GM18951 (cell line): Measurements from ENCODE around the gene EIF4EBP2.

Experiments used
- POLR2A ChIP-seq: IDR thresholded peaks from 4 replicates; pipeline ENCODE4 v1.6.1; 2011; ENCODE audit warnings: mild to moderate bottlenecking; ENCODE audit not compliant: insufficient read length, insufficient read depth; ENCODE audit errors: extremely low read depth
- in situ Hi-C: fragments of 300-500 bp; cut with MboI; formaldehyde crosslinking; loops from one replicate; pipeline ENCODE4 v1.12.0; 2022; ENCODE audit warnings: low sequenced_read_pairs, mixed read lengths, inconsistent platforms; ENCODE audit not compliant: unreplicated experiment

Gene EIF4EBP2

DNA sequence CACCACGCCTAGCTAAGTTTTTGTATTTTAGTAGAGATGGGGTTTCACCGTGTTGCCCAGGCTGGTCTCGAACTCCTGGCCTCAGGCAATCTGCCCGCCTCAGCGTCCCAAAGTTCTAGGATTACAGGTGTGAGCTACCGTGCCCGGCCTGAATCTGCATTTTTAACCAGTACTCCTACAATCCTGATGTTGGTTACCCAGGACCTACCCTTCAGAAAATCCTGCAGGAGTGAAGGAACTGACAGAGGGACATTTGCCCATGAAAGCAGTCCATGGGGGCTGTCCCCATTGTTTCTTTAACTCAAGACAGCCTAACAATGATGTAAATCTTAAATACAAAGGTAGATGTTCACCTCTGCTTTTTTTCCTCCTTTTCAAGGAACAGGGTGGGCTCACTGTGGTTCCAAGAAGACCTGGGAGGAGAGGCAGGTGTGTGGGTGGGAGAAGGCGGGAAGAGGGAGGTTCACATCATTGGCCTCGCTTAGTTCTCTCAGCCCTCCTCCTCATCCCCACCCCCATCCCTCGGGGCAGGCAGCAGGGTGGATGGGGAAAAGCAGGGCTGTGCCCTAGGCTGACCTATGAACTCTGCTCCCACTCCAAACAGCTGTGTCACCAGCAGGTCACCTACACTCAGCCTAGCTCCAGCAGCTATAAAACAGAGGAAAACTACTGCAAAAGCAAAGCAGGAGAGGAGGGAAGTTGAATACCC, 35.0 kb upstream of the EIF4EBP2 start:
- in situ Hi-C loops: no loop called here
- no peak for TF ChIP-seq POLR2A

DNA sequence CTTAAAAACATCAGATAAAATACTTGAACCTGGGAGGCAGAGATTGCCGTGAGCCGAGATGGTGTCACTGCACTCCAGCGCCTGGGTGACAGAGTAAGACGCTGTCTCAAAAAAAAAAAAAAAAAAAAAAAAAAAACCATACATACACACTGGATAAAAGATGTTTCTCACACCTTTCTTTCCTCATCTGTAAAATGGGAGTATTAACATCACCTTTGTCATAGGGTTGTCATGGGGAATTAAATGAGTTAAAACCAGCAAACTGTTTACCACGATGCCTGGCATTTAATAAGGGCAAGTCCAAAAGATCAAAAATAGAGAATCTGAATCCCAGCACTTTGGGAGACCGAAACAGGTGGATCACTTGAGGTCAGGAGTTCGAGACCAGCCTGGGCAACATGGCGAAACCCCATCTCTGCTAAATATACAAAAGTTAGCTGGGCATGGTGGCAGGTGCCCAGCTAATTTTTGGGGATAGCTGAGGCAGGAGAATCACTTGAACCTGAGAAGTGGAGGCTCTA, 34.4 kb upstream of the EIF4EBP2 start:
- in situ Hi-C loops: no loop called here

DNA sequence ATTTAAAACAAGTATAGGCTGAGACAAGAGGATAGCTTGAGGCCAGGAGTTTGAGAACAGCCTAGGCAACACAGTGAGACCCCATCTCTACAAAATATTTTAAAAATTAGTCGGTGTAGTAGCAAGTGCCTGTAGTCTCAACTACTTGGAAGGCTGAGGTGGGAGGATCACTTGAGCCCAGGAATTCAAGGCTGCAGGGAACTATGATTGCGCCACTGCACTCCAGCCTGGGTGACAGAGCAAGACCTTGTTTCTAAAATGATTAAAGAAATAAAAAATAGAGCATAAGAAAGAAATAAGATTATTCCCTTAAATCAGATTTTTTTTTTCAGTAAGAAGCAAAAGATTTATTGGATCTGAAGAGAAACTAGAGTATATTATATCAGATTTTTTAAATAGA, 33.2 kb upstream of the EIF4EBP2 start:
- no peak for TF ChIP-seq POLR2A
- in situ Hi-C loops: no loop called here

More for the DNA sequence above, 34.4 kb upstream of the EIF4EBP2 start:
- TF ChIP-seq POLR2A: no peak

DNA sequence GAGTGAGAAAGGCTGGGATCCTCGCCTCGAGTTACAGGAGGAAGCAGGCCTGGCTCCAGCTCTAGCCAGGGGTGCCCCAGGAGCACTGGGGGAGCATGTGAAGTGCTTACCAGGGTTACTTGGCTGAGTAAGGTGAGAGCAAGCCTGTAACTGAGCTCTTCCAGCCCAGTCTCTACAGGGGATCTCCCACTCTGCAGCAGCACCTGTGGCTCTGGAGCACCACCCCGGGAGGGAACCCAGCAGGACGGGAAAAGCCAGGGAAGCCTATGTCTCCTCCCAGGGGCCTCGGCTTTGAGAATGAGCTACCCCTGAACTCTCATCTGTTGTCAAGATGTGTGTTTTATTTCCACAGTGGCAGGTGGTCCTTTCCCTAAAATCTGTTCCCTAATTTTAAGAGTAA, 32.1 kb upstream of the EIF4EBP2 start:
- in situ Hi-C loops: no loop called here
- no peak for TF ChIP-seq POLR2A

DNA sequence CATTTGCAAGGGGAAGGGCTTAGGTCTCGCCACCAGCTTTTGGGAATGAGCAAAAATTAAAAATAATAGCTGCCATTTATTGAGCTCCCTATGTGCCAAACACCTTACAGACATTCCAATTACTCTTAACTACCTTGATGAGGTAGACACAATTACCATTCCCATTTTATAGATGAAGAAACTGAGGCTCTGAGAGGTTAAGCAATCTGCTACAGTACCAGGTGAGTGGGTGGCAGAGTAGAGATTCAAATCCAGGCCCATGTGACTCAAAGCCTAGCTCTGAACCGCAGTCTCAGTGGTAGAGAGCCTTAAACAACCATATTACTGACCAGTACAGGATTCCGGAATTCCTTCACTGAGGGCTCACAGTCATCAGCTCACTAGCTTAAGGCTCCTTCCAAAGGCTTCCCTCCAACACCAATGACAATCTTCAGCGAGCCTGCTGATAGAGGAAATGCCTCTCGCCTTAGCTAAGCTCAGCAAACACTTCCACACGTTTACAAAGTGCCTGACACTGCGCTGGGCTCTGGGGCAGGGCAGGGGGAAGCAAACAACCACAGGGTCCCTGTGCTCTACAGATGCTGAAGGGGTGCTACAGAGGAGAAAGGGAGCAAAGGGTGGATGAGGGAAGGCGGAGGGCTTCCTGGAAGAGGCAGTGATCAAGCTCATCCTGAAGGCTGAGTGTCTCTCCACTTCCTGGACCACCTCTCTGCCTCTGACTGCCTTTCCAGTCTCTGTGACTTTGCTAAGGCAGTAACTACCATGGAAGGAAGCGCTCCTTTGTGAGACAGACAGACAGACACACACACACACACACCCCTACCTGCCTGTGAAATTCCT, 28.9 kb upstream of the EIF4EBP2 start:
- in situ Hi-C loops: no loop called here
- TF ChIP-seq POLR2A: no peak

DNA sequence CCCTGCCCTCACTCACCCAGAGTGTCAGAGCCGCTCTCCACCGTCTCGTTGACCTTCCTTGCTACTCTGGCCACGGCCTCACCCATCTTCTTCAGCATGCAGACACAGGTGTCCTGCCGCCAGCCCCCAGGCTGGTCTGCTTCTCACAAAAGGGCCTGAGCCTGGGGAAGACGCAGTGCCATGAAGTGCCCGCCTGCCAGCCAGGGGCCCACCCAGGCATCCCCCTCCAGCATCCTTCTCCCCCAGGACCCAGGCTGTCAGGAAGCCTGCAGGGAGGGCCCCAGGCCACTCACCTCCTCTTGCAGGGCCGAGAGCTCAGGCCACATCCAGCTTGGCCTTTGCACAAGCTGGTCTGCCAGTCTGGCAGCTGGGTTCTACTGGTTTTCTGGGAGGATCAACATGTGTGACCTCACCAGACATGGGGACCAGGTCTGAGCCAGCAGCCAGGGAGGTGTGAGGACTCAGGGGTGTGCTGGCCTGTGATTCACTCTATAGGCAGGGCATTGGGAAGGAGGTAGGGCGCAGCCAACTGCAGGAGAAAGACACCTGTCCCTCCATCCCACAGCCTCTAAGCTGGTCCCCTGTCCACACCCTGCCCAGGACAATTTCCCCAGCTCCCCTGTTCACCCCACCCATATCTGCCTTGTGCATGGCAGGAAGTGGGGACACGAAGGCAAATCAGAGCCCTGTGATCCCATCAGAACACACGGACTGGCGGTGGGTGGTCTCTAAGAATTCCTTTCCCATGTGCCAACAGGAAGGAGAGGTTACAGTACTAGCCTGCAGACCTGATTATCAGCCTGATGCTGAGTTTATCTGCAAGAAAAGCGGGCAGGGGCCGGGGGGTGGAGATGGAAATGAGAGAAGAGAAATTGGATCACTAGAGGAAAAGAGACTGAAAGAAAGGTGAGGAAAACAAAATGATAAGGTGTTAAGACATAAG, 27.2 kb upstream of the EIF4EBP2 start:
- TF ChIP-seq POLR2A: no peak
- in situ Hi-C loops: no loop called here

DNA sequence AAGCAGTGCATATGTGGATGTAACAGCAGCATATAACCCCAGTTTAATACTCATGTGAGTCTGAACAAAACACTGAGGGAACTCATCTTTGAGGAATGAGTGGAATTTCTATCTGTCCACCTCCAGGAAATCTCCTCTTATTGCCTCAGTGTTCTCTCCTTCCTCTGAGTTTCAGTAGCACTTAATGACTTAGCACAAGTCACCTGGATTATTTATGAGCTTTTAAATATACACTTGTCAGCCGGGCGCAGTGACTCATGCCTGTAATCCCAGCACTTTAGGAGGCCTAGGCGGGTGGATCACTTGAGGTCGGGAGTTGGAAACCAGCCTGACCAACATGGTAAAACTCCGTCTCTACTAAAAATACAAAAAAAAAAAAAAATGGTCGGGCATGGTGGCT, 25.8 kb upstream of the EIF4EBP2 start:
- no peak for TF ChIP-seq POLR2A
- in situ Hi-C loops: no loop called here

DNA sequence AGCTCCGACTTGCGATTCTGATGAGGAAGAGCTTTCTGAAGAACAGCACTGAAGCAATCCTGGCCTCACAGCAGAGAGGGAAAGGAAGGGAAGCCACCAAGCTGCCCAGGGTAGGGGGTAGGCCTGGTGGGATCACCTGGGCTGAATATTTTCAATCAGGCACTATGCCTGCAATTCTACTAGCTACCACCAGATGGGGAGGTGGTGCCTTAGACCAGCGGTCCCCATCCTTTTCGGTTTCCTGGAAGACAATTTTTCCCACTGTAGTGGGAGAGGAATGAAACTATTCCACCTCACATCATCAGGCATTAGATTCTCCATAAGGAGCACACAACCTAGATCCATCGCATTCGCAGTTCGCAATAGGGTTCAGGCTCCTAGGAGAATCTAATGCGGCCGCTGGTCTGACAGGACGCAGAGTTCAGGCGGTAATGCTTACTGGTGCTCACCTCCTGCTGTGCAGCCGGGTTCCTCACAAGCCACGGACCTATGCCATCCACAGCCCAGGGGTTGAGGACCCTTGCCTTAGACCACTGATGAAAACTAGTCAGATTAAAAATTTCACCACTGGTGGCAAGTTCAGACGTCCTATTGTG, 24.3 kb upstream of the EIF4EBP2 start:
- in situ Hi-C loops: no loop called here
- TF ChIP-seq POLR2A: no peak

DNA sequence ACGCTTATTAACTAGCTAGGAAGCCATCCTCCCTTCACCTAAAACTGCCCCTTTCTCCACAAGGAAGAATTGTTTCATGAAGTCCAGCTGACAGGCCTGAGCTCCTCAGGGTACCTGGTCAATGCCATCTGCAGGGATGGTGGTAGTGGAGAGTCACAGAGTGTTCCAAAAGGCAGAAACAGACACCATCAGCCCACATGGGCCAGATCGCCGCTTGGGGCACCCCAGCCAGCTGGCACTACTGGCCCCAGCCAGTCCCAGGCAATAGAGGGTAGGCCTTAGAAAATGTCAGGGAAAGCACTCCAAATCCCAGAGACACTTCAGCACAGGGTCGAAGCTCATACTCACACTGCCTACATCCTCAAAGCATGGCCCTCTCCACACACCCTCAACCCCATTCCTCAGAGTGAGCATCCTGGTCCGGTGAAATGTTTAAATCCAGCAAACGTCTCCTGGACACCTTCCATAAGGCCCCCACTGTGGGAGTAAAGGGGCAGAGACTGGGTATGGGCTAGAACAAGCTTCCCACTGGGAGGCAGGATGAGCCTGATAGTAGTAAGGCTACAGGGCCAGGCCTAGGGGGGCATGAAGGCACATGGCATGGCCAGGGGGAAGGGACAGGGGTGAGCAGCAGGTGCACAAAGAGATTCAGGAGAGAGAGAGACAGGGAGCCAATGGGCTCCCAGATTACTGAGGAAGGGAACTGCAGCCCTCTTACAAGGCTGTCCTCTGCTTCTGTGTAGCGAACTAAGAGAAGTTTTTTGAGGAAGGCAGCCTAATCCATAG, 23.4 kb upstream of the EIF4EBP2 start:
- TF ChIP-seq POLR2A: no peak
- in situ Hi-C loops: no loop called here

DNA sequence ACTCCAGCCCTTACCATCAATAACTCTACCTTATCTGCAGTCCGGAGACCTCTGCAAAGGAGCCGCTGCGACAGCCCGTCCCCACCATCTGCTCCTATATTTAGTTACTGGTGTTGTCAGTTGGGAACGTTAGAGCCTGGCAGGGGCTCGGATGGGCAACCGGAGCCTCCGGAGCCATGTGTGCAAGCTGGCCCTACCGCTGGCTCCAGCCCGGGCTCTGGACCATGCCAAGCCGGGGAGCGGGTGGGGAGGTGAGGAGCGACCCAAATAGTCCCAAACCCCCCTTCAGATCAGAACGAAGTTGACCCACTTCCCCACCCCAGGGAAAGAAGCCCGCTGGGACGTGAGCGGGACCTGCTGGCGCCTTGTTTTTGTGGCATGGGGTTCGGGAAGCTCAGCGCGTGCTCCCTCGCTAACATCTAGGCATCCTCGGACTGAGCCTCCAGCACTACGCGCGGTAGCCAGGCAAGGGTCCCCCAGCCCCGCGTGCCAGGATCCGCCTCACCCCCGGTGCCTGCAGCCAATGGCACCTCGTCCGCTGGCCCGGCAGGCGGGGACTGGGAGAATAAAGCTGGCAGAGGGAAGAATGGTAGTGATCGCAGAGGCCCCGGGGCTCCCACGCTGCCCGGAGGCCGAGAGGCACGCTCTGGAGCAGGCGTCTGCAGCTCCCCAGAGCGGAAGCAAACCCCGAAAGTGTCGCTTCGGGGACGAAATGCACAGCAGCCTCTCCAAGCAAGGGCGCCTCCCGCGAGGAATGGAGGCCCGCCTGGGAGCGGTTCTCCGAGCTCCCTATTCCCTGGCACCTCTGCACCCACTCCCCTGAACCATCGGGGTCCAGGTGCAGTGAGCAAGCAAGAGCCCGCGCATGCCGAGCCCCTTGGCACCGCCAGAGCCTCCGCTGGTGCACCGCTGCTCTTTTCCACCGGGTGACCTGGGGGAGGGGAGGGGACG, 22.2 kb upstream of the EIF4EBP2 start:
- no peak for TF ChIP-seq POLR2A
- in situ Hi-C loops: no loop called here

DNA sequence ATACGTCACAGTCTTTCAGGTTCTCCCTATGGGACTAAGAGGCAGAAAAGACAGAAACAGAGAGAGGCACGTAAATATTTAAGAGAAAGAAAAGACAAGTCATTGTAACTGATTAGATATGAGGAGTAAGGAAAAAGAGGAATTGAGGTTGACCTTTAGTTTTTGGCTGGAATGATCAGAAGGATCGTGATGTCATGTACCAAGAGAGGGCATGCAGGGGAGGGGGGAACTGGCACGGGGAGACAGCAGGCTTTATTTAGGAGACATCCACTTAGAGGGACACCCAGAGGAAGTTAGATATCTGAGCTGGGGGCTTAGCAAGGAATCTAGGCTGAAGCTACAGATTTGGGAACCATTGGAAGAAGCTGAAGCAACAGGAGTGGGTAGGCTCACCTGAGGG, 12.3 kb upstream of the EIF4EBP2 start:
- TF ChIP-seq POLR2A: no peak
- in situ Hi-C loops: no loop called here

DNA sequence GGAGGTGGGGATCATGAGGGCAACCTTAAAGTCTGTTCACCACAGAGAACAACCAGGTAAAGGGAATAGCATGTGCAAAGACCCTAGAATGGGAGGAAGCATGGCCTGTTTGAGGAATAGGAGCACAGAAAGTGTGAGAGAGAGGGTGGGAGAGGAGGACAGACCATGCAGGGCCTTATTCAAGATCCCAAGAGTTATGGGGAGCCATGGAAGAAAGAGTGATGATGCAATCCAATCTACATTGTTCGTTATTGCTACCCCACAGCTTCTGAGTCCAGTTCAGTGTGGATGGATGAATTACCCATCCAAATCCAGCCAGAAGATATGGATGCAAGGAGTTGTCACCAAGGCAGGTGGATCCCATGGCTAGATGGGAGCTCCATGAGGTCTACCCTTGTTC, 7.8 kb upstream of the EIF4EBP2 start:
- no peak for TF ChIP-seq POLR2A
- in situ Hi-C loops: no loop called here
